Measurements from ENCODE around the gene USP3. TPM values are rescaled to one million over a fixed set of nuclear protein-coding genes. Genes with fewer than 3 reads are reported as not detected.

Gene USP3
- total and polyA plus RNA-seq, 2 of the 13 experiments (the other 11 are each of a cell fraction or from before 2014, with no cell fraction given): 14.3 to 61.2 TPM

GRCh38 chr15:63634154-63634553 lies 129.8 kb downstream of the USP3 start:
- CTCF ChIA-PET (ENCODE audit: low intra/inter-chr PET ratio, low total read pairs): no interaction called here
- Histone ChIP-seq H3K27ac (ENCODE audit: extremely low read length, insufficient read depth, low read length) (no peak overlapping the region), H3K9ac (ENCODE audit: insufficient read depth, low read depth, low read length) (no peak overlapping the region), H2AFZ (ENCODE audit: low read length) (no peak overlapping the region), H4K20me1 (ENCODE audit: insufficient read depth, low read length) (no peaks in the 10 kb centered on the region), H3K36me3 (replicated peaks in 1 of 2; ENCODE audit: control insufficient read depth in 1 of 2, insufficient read depth in 2 of 2, low read length in 2 of 2) (peaks cover 4 to 39% of the 10 kb centered on the region in 2 experiments), H3K9me3 (ENCODE audit: low read length) (no peaks in the 10 kb centered on the region), H3K79me2 (ENCODE audit: insufficient read depth, low read length) (no peaks in the 10 kb centered on the region), H3K4me3 (replicated peaks in 1 of 3; ENCODE audit: insufficient read depth in 1 of 3, low read depth in 2 of 3, low read length in 3 of 3) (no peak overlapping the region), H3K4me2 (ENCODE audit: low read depth, low read length) (no peak overlapping the region), H3K27me3 (ENCODE audit: control insufficient read depth in 1 of 2, insufficient read depth in 2 of 2, low read length in 2 of 2) (no peaks in the 10 kb centered on the region), H3K4me1 (ENCODE audit: insufficient read depth, low read length) (no peaks in the 10 kb centered on the region)
- DNase-seq (ENCODE audit: low spot score) (no peak), FAIRE-seq (no peak), ATAC-seq (no peak)
- BruUV-seq (replicated peaks): no TSS peak
- 92% methylated on average over 1 of the region's 1 CpG for WGBS (ENCODE audit: low lambda C conversion rate)
- in situ Hi-C loops (cut with HindIII; ENCODE audit: extremely low pct_ligation_motif_present, low pct_unique_long_range_greater_than_20kb): no loop called here
- TF ChIP-seq, protein P1, sequence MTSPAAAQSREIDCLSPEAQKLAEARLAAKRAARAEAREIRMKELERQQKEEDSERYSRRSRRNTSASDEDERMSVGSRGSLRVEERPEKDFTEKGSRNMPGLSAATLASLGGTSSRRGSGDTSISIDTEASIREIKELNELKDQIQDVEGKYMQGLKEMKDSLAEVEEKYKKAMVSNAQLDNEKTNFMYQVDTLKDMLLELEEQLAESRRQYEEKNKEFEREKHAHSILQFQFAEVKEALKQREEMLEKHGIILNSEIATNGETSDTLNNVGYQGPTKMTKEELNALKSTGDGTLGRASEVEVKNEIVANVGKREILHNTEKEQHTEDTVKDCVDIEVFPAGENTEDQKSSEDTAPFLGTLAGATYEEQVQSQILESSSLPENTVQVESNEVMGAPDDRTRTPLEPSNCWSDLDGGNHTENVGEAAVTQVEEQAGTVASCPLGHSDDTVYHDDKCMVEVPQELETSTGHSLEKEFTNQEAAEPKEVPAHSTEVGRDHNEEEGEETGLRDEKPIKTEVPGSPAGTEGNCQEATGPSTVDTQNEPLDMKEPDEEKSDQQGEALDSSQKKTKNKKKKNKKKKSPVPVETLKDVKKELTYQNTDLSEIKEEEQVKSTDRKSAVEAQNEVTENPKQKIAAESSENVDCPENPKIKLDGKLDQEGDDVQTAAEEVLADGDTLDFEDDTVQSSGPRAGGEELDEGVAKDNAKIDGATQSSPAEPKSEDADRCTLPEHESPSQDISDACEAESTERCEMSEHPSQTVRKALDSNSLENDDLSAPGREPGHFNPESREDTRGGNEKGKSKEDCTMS (CRISPR knock-in tag; conservative IDR thresholded peaks at IDR 0.05): no peak
- TF ChIP-seq PAF1 (CRISPR knock-in tag; IDR thresholded peaks at IDR 0.05) (no peak), ZNF572 (CRISPR knock-in tag; IDR thresholded peaks at IDR 0.05) (no peak), STAG1 (CRISPR knock-in tag; IDR thresholded peaks at IDR 0.05) (no peak), ZNF547 (CRISPR knock-in tag; IDR thresholded peaks at IDR 0.05) (no peak), ZSCAN9 (CRISPR knock-in tag; IDR thresholded peaks at IDR 0.05; ENCODE audit: borderline replicate concordance) (no peak), ZMAT3 (CRISPR knock-in tag; conservative IDR thresholded peaks at IDR 0.05) (no peak), ZNF550 (CRISPR knock-in tag; IDR thresholded peaks at IDR 0.05; ENCODE audit: borderline replicate concordance) (no peak)
- intact Hi-C loops (cut with micrococcal nuclease; ENCODE audit: unreplicated experiment): loop anchor here (10.0 kb wide), 1 partner anchor 71 kb away; no protein-coding TSS in a partner anchor
- POLR2A ChIA-PET: no interaction called here

All from HepG2 (cell line).